VCaP (cell line): ENCODE results near the gene NME3.

Experiments used
- H3K27ac ChIP-seq: fragments of 450-650 bp; 2 replicates; pipeline ENCODE4 v1.5.1; 2017
- CTCF ChIP-seq: fragments of 450-650 bp; conservative IDR thresholded peaks from 2 replicates; pipeline ENCODE4 v1.5.1; 2017; ENCODE audit warnings: mild to moderate bottlenecking, moderate library complexity

The NME3 gene

GRCh38 chr16:1788708-1789100 lies 17.4 kb upstream of the NME3 start:
- no peak overlapping the region for H3K27ac ChIP-seq
- no peak for TF ChIP-seq CTCF

- no peak overlapping the region for H3K27ac ChIP-seq
- no peak for TF ChIP-seq CTCF
These were observed 16.9 kb upstream of the NME3 start for GRCh38 chr16:1788095-1788707.

GRCh38 chr16:1787322-1788094 lies 16.2 kb upstream of the NME3 start:
- TF ChIP-seq CTCF, result no peak
- H3K27ac ChIP-seq, result no peak overlapping the region

- TF ChIP-seq CTCF, result no peak
- H3K27ac ChIP-seq, result no peak overlapping the region
These were observed 15.6 kb upstream of the NME3 start for GRCh38 chr16:1787056-1787321.

- no peak for TF ChIP-seq CTCF
- no peak overlapping the region for H3K27ac ChIP-seq
These were observed 15.1 kb upstream of the NME3 start for GRCh38 chr16:1786242-1787055.

GRCh38 chr16:1785846-1786170 lies 14.5 kb upstream of the NME3 start:
- no peak for TF ChIP-seq CTCF
- H3K27ac ChIP-seq, result no peak overlapping the region

GRCh38 chr16:1784977-1785845 lies 13.9 kb upstream of the NME3 start:
- no peak overlapping the region for H3K27ac ChIP-seq

More at GRCh38 chr16:1784977-1785845, 13.9 kb upstream of the NME3 start:
- TF ChIP-seq CTCF, result no peak
